ENCODE data around the gene C11orf91.

GRCh38 chr11:33694346-33695050 is 6.1 kb downstream of the C11orf91 start:
- TF ChIP-seq CTCF (IDR thresholded peaks at IDR 0.05; ENCODE audit: low read depth, low read length) (no peak), EZH2phosphoT487 (IDR thresholded peaks at IDR 0.05; ENCODE audit: low read depth) (no peak)
